PC-9 (cell line): Measurements from ENCODE around the gene HYAL4.

Experiments
- CTCF ChIP-seq: fragments of 200-600 bp; sonication (generic); conservative IDR thresholded peaks from 2 replicates; pipeline ENCODE4 v1.6.1; 2017; ENCODE audit warnings: mixed run types, antibody characterized with exemption, mild to moderate bottlenecking, moderate library complexity
- EZH2 ChIP-seq: fragments of 200-600 bp; sonication (generic); IDR thresholded peaks from 2 replicates; pipeline ENCODE4 v1.8.0; 2017; ENCODE audit warnings: antibody characterized with exemption, low read depth

GRCh38 chr7:123864012-123864411 lies 19.0 kb downstream of the HYAL4 start:
- TF ChIP-seq CTCF (no peak), EZH2 (no peak)
